ENCODE data around the gene ZNF438. TPM values are rescaled to one million over a fixed set of nuclear protein-coding genes. Genes with fewer than 3 reads are reported as not detected.

Gene ZNF438
- total and polyA plus RNA-seq, 7 donors, result 12.3 to 27.9 (median 20.7) TPM

- Histone ChIP-seq H3K36me3 (ENCODE audit: insufficient read depth in 1 of 2, low read depth in 1 of 2) (no peaks in the 10 kb centered on the region), H3K9me3 (no peaks in the 10 kb centered on the region), H3K27me3 (ENCODE audit: insufficient read depth in 3 of 3, low read length in 2 of 3) (no peaks in the 10 kb centered on the region), H3K4me1 (no peaks in the 10 kb centered on the region), H3K4me3 (no peak overlapping the region), H3K27ac (no peak overlapping the region)
- intact Hi-C loops (cut with DNase I), result no loop called here
- ATAC-seq (peak in 3 of 4 donors; percentile 72 to 79 (median 75)), DNase-seq (peak in 1 of 2 donors; percentile 22)
- TF ChIP-seq CTCF (IDR thresholded peaks at IDR 0.05), result no peak
- 50 to 58% (median 57%) methylated on average over 6 of the region's 6 CpGs for WGBS, 3 donors
Measured at GRCh38 chr10:31071232-31072005, 39.8 kb upstream of the ZNF438 start.

GRCh38 chr10:31070691-31071090 is 39.0 kb upstream of the ZNF438 start:
- H3K4me3 ChIP-seq, result no peak overlapping the region
- no peaks in the 10 kb centered on the region for H3K4me1 ChIP-seq
- no peak for TF ChIP-seq CTCF (IDR thresholded peaks at IDR 0.05)
- ATAC-seq (no peak), DNase-seq (no peak)
- no peaks in the 10 kb centered on the region for H3K9me3 ChIP-seq
- H3K27ac ChIP-seq, result no peak overlapping the region
- no peaks in the 10 kb centered on the region for H3K36me3 ChIP-seq (ENCODE audit: insufficient read depth in 1 of 2, low read depth in 1 of 2)
- intact Hi-C loops (cut with DNase I), result no loop called here
- 82 to 93% (median 92%) methylated on average over 2 of the region's 2 CpGs for WGBS, 3 donors
- H3K27me3 ChIP-seq (ENCODE audit: insufficient read depth in 3 of 3, low read length in 2 of 3), result no peaks in the 10 kb centered on the region

DNA sequence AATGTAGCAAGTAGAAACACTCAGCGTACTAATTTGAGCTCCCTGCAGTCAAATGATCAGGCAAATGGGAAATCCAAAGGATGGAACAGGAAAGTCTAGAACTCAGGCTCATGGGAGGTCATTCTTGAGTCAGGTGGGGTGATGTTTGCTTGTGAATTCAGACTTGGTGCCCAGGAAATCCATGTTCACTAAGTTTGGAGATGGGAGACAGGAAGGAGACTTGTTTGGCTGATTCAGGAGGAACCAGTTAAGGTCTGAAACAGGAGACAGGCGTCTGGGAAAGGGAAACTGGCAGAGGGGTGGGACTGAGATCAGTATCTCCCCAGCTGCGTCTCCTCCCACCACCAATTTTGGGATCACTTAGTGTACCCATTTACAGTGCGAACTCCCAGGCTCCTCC is 38.4 kb upstream of the ZNF438 start:
- intact Hi-C loops (cut with DNase I), result no loop called here
- no peaks in the 10 kb centered on the region for H3K36me3 ChIP-seq (ENCODE audit: insufficient read depth in 1 of 2, low read depth in 1 of 2)
- DNase-seq, result no peak
- H3K9me3 ChIP-seq, result no peaks in the 10 kb centered on the region
- 55 to 68% (median 67%) methylated on average over 4 of the region's 4 CpGs for WGBS, 3 donors
- H3K27ac ChIP-seq, result no peak overlapping the region
- TF ChIP-seq CTCF (IDR thresholded peaks at IDR 0.05), result no peak
- H3K4me1 ChIP-seq, result no peaks in the 10 kb centered on the region
- H3K4me3 ChIP-seq, result no peak overlapping the region
- no peak for ATAC-seq
- H3K27me3 ChIP-seq (ENCODE audit: insufficient read depth in 3 of 3, low read length in 2 of 3), result no peaks in the 10 kb centered on the region

GRCh38 chr10:31069411-31069810 is 37.7 kb upstream of the ZNF438 start:
- intact Hi-C loops (cut with DNase I), result no loop called here
- Histone ChIP-seq H3K36me3 (ENCODE audit: insufficient read depth in 1 of 2, low read depth in 1 of 2) (no peaks in the 10 kb centered on the region), H3K27me3 (ENCODE audit: insufficient read depth in 3 of 3, low read length in 2 of 3) (no peaks in the 10 kb centered on the region), H3K27ac (no peak overlapping the region), H3K9me3 (no peaks in the 10 kb centered on the region), H3K4me3 (no peak overlapping the region), H3K4me1 (no peaks in the 10 kb centered on the region)
- WGBS, 3 donors, result 55 to 69% (median 67%) methylated on average over 3 of the region's 3 CpGs
- ATAC-seq (no peak), DNase-seq (no peak)
- no peak for TF ChIP-seq CTCF (IDR thresholded peaks at IDR 0.05)

- Histone ChIP-seq H3K4me3 (no peak overlapping the region), H3K27ac (peak overlapping the region; percentile 51), H3K27me3 (ENCODE audit: insufficient read depth in 3 of 3, low read length in 2 of 3) (no peaks in the 10 kb centered on the region), H3K9me3 (no peaks in the 10 kb centered on the region), H3K4me1 (no peaks in the 10 kb centered on the region), H3K36me3 (ENCODE audit: insufficient read depth in 1 of 2, low read depth in 1 of 2) (no peaks in the 10 kb centered on the region)
- intact Hi-C loops (cut with DNase I), result no loop called here
- DNase-seq (peak; percentile 30 to 59), ATAC-seq (peak in 3 of 4 donors; percentile 50 to 67 (median 59))
- WGBS, 3 donors, result 27 to 40% (median 30%) methylated on average over 2 of the region's 2 CpGs
- no peak for TF ChIP-seq CTCF (IDR thresholded peaks at IDR 0.05)
Measured at GRCh38 chr10:31064348-31064747, 32.7 kb upstream of the ZNF438 start.
